ENCODE measurements around the gene TMEM218. TPM values are rescaled to one million over a fixed set of nuclear protein-coding genes. Genes with fewer than 3 reads are reported as not detected.

TMEM218 gene
- total RNA-seq, 1 experiment from 2014 or later: 14.3 TPM

DNA sequence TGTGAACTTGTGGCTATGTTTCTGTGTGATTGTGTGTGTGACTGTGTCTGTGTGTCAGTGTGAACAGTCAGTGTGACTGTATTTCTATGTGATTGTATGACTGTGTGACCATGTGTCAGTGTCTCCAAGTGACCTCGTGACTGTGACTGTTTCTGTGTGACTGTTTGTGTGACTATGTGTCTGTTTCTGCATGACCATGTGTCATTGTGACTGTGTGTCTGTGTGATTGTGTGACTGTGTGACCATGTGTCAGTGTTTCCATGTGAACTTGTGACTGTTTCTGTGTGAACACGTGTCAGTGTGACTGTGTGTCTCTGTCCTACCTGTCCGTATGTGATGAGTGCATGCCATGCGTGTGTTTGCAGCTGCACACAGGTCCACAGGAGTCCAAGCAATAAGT, 44.3 kb upstream of the TMEM218 start:
- Histone ChIP-seq H4K8ac (replicated peaks; ENCODE audit: insufficient read length, low read depth, low read length) (no peak overlapping the region), H2BK5ac (ENCODE audit: insufficient read length, low read length) (no peak overlapping the region), H2BK120ac (ENCODE audit: low read depth, low read length, poor library complexity, severe bottlenecking) (no peak overlapping the region), H3K23ac (ENCODE audit: insufficient read length, low read depth, low read length) (no peak overlapping the region), H3T11ph (ENCODE audit: low read length) (no peak overlapping the region), H3K14ac (ENCODE audit: insufficient read depth, low read length) (no peak overlapping the region), H3K4me1 (ENCODE audit: insufficient read depth, low read length) (no peaks in the 10 kb centered on the region), H3K27ac (ENCODE audit: insufficient read length, low read depth, low read length) (no peak overlapping the region), H3K4ac (ENCODE audit: low read depth, low read length) (no peak overlapping the region), H3K79me1 (ENCODE audit: insufficient read depth, low read depth, low read length, poor library complexity, severe bottlenecking) (no peaks in the 10 kb centered on the region), H4K5ac (ENCODE audit: insufficient read length, low read depth, low read length) (no peak overlapping the region), H3K56ac (ENCODE audit: insufficient read length, low read depth, low read length) (no peak overlapping the region), H2BK15ac (ENCODE audit: low read depth, low read length) (no peak overlapping the region), H3K18ac (ENCODE audit: insufficient read length, low read depth, low read length) (no peak overlapping the region), H4K91ac (ENCODE audit: insufficient read length, low read depth, low read length) (no peak overlapping the region), H2AFZ (ENCODE audit: low read length) (no peak overlapping the region), H2BK20ac (ENCODE audit: low read depth, low read length, poor library complexity, severe bottlenecking) (no peak overlapping the region), H2BK12ac (ENCODE audit: insufficient read length, low read depth, low read length) (no peak overlapping the region), H3K79me2 (ENCODE audit: insufficient read depth, low read length) (no peaks in the 10 kb centered on the region), H3K23me2 (ENCODE audit: insufficient read length, low read depth, low read length, poor library complexity, severe bottlenecking) (no peaks in the 10 kb centered on the region), H3K4me2 (ENCODE audit: insufficient read depth, insufficient read length, low read length) (no peak overlapping the region), H3K27me3 (ENCODE audit: insufficient read depth, low read length) (no peaks in the 10 kb centered on the region; the same call in 1 of the 2 replicates), H3K9ac (ENCODE audit: extremely low read depth, insufficient read length, low read length) (no peak overlapping the region), H2AK5ac (ENCODE audit: insufficient read length, low read length) (no peak overlapping the region), H4K20me1 (ENCODE audit: control insufficient read depth, insufficient read depth, insufficient read length) (no peaks in the 10 kb centered on the region), H3K9me3 (ENCODE audit: control insufficient read depth, low read depth, low read length) (no peaks in the 10 kb centered on the region)
- Mint-ChIP-seq H3K27me3 (ENCODE audit: low read depth) (peaks cover 36% of the 10 kb centered on the region), H3K9me3 (peaks cover 0 to 6% of the 10 kb centered on the region in 2 experiments; a peak in 3 of 5 replicates), H3K4me3 (no peak overlapping the region), H3K36me3 (ENCODE audit: insufficient read depth in 1 of 3, low read depth in 3 of 3) (no peaks in the 10 kb centered on the region; a peak in 1 of 7 replicates), H3K27ac (no peak overlapping the region), H3K4me1 (peaks cover 8 to 13% of the 10 kb centered on the region in 2 experiments)
- no CpG with 5 or more reads among the region's 4 CpGs for WGBS (ENCODE audit: extremely low coverage, insufficient read length, low lambda C conversion rate)
- TF ChIP-seq, protein P1, sequence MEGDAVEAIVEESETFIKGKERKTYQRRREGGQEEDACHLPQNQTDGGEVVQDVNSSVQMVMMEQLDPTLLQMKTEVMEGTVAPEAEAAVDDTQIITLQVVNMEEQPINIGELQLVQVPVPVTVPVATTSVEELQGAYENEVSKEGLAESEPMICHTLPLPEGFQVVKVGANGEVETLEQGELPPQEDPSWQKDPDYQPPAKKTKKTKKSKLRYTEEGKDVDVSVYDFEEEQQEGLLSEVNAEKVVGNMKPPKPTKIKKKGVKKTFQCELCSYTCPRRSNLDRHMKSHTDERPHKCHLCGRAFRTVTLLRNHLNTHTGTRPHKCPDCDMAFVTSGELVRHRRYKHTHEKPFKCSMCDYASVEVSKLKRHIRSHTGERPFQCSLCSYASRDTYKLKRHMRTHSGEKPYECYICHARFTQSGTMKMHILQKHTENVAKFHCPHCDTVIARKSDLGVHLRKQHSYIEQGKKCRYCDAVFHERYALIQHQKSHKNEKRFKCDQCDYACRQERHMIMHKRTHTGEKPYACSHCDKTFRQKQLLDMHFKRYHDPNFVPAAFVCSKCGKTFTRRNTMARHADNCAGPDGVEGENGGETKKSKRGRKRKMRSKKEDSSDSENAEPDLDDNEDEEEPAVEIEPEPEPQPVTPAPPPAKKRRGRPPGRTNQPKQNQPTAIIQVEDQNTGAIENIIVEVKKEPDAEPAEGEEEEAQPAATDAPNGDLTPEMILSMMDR (conservative IDR thresholded peaks at IDR 0.05): no peak
- no peak for DNase-seq

Measured in H9 (cell line).